Ammon's horn (tissue), 1 donor: ENCODE measurements around the gene SPAST.
"Not testable (repeated sequence)": the region's sequence is repeated elsewhere in the genome, so short reads cannot be mapped to it uniquely, and the experiment has no call there.

Source experiments
- DNase-seq: peaks from one replicate; pipeline ENCODE4 v3.0.0-alpha.2; 2016; ENCODE audit warnings: low spot score

Gene SPAST

GRCh38 chr2:32063310-32064020, at the start of gene SPAST:
Gene SPAST (plus strand): TSS chr2:32063556. CDS start chr2:32063832, 276 bp downstream.
- peak; percentile 98 for DNase-seq

- not testable (repeated sequence) for DNase-seq
Measured at GRCh38 chr2:32018789-32019482, 44.4 kb upstream of the SPAST start.

- not testable (repeated sequence) for DNase-seq
Measured at GRCh38 chr2:32034198-32034887, 29.0 kb upstream of the SPAST start.

- DNase-seq = peak; percentile 98
Measured at GRCh38 chr2:32039447-32040219, 23.7 kb upstream of the SPAST start, which contains the start of gene DPY30. Gene DPY30 (minus strand): TSS chr2:32039805. CDS start chr2:32039456, 349 bp downstream.

GRCh38 chr2:32043561-32043960, 19.8 kb upstream of the SPAST start:
- no peak for DNase-seq

GRCh38 chr2:32051836-32052439, 11.4 kb upstream of the SPAST start:
- no peak for DNase-seq

GRCh38 chr2:32054583-32054982, 8.8 kb upstream of the SPAST start:
- not testable (repeated sequence) for DNase-seq

GRCh38 chr2:32058130-32058529, 5.2 kb upstream of the SPAST start:
- no peak for DNase-seq

- no peak for DNase-seq
Measured at GRCh38 chr2:32060266-32060665, 3.1 kb upstream of the SPAST start.

- no peak for DNase-seq
Measured at GRCh38 chr2:32061430-32061829, 1.9 kb upstream of the SPAST start.

GRCh38 chr2:32061973-32062861, 1.1 kb upstream of the SPAST start:
- DNase-seq = peak; percentile 37

GRCh38 chr2:32064021-32064601, 755 bp downstream of the SPAST start:
- peak; percentile 15 for DNase-seq

- no peak for DNase-seq
Measured at GRCh38 chr2:32064713-32065112, 1.4 kb downstream of the SPAST start.

- no peak for DNase-seq
Measured at GRCh38 chr2:32067549-32067948, 4.2 kb downstream of the SPAST start.

GRCh38 chr2:32074134-32074506, 10.8 kb downstream of the SPAST start:
- no peak for DNase-seq

GRCh38 chr2:32095671-32096070, 32.3 kb downstream of the SPAST start:
- no peak for DNase-seq

GRCh38 chr2:32108111-32108510, 44.8 kb downstream of the SPAST start:
- DNase-seq = no peak

- no peak for DNase-seq
Measured at GRCh38 chr2:32118055-32118454, 54.7 kb downstream of the SPAST start.

- DNase-seq = no peak
Measured at GRCh38 chr2:32119161-32119560, 55.8 kb downstream of the SPAST start.

- no peak for DNase-seq
Measured at GRCh38 chr2:32124660-32125059, 61.3 kb downstream of the SPAST start.
